Immature natural killer cell (primary cell): Measurements from ENCODE around the gene PLEKHA1. TPM values are rescaled to one million over a fixed set of nuclear protein-coding genes. Genes with fewer than 3 reads are reported as not detected.
A peak's percentile ranks its signal among the peaks of the same experiment; 100 is the strongest.

Source experiments
- DNase-seq, 3 donors: peaks; one replicate each; pipeline ENCODE4 v3.0.0; 2022; ENCODE audit warnings: mixed read lengths in 1 of 3
- H3K27ac Mint-ChIP-seq, 6 donors: one replicate each; pipeline ENCODE4 v1.8.0; 2020; ENCODE audit warnings: mixed read lengths in 6 of 6, mild to moderate bottlenecking in 5 of 6, inconsistent platforms in 4 of 6, moderate library complexity in 3 of 6
- H3K27me3 Mint-ChIP-seq, 3 donors: one replicate each; pipeline ENCODE4 v1.8.0; 2020 to 2021; ENCODE audit warnings: low read depth in 3 of 3, mild to moderate bottlenecking in 3 of 3, mixed read lengths in 3 of 3, moderate library complexity in 3 of 3, inconsistent platforms in 1 of 3
- H3K36me3 Mint-ChIP-seq, 3 donors: one replicate each; pipeline ENCODE4 v1.8.0; 2020; ENCODE audit warnings: mixed read lengths in 3 of 3, inconsistent platforms in 2 of 3, mild to moderate bottlenecking in 2 of 3
- H3K4me1 Mint-ChIP-seq, 2 donors: one replicate each; pipeline ENCODE4 v1.8.0; 2020; ENCODE audit warnings: inconsistent platforms in 2 of 2, mild to moderate bottlenecking in 2 of 2, mixed read lengths in 2 of 2, moderate library complexity in 1 of 2
- H3K4me3 Mint-ChIP-seq, 5 donors: one replicate each; pipeline ENCODE4 v1.8.0; 2020; ENCODE audit warnings: mild to moderate bottlenecking in 5 of 5, mixed read lengths in 5 of 5, inconsistent platforms in 3 of 5, moderate library complexity in 3 of 5
- H3K9me3 Mint-ChIP-seq, 6 donors: one replicate each; pipeline ENCODE4 v1.8.0; 2020; ENCODE audit warnings: mild to moderate bottlenecking in 6 of 6, mixed read lengths in 6 of 6, inconsistent platforms in 4 of 6, moderate library complexity in 3 of 6
- polyA plus RNA-seq, 3 donors: library from polyadenylated mRNA; unstranded; fragments of 300-500 nt; fragmentation: Illumina TruSeq; gene quantifications; one replicate each; pipeline ENCODE4 v1.2.3, GENCODE V29; 2021

Gene PLEKHA1
- polyA plus RNA-seq, 3 donors from 2014 or later = 134 to 142 (median 140) TPM

DNA sequence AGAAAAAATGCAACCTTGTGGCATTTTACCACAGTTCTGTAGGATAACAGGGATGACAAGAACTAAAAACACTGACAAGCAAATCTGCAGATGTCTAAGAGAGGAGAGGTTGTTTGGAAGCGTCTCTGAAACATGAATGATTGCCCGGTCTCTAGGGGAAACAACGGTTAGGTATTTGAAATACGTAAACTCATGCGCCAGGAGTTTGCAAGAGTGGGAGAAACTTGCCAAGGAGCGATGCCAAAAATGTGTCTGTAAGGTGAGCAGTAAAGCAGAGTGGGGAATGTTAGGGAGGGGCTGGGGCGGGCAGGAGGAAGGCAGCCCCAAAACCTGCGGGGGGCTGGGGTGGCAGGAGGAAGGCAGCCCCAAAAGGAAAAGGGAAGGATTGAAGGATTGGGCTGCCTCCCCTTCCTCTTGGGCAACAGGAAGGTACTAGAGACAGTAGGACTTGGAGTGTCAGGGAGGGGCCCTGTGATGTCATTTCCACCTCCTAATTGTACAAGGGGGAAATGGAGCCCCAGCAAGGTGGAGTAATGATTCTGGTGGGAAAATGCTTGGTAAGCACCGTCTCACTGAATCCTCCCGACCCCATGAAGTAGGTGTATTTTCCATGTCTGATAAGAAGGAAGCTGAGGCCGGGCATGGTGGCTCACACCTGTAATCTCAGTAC lies 33.2 kb upstream of the PLEKHA1 start:
- Mint-ChIP-seq H3K9me3 (no peaks in the 10 kb centered on the region), H3K27ac (no peak overlapping the region), H3K27me3 (peaks cover 0 to 7% (median 2%) of the 10 kb centered on the region in 3 donors), H3K36me3 (no peaks in the 10 kb centered on the region), H3K4me1 (peaks cover 3 to 7% of the 10 kb centered on the region in 2 donors), H3K4me3 (no peak overlapping the region)
- no peak for DNase-seq

DNA sequence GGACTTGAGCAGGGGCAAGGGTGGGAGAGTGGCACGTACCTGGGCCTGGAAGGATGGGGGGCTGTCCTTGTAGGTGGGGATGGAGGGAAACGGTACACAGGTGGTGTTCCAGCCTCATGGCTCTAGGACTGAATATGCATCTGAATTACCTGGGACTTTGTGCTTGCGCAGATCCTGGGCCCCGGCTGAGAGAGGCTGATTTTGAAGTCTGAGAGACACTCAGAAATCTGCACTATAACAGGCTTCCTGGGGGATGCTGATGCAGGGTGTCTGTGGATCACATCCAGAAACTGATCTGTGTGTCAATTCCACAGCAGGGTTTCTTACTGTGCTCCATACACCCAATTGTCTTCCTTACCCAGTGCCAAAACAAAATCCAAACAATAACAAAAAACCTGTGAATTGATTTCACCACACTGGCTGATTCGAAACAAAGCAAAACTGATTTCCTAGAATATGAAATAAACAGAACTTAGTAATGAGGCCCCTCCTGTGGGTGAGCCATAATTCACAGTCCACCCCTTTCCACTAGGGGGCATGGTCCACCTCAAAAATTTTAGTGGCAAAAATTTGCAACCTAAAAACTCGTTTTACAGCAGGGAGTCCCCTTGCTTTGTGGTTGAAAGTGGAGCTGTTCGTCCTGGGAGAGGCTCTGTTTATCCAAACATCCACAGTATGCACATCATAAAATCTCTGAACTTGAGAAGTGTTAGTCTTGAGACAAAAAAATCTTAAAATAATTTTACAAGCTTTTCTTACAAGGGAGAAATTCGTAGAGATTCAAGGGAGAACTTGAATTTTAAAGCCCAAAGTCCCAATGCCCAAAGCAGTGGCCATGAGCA lies 32.0 kb upstream of the PLEKHA1 start:
- H3K9me3 Mint-ChIP-seq = no peaks in the 10 kb centered on the region
- H3K27ac Mint-ChIP-seq = no peak overlapping the region
- DNase-seq = peak; percentile 59 to 70 (median 60)
- H3K4me1 Mint-ChIP-seq = peaks cover 3 to 7% of the 10 kb centered on the region in 2 donors
- no peak overlapping the region for H3K4me3 Mint-ChIP-seq
- H3K27me3 Mint-ChIP-seq = peaks cover 0 to 7% (median 2%) of the 10 kb centered on the region in 3 donors
- no peaks in the 10 kb centered on the region for H3K36me3 Mint-ChIP-seq

DNA sequence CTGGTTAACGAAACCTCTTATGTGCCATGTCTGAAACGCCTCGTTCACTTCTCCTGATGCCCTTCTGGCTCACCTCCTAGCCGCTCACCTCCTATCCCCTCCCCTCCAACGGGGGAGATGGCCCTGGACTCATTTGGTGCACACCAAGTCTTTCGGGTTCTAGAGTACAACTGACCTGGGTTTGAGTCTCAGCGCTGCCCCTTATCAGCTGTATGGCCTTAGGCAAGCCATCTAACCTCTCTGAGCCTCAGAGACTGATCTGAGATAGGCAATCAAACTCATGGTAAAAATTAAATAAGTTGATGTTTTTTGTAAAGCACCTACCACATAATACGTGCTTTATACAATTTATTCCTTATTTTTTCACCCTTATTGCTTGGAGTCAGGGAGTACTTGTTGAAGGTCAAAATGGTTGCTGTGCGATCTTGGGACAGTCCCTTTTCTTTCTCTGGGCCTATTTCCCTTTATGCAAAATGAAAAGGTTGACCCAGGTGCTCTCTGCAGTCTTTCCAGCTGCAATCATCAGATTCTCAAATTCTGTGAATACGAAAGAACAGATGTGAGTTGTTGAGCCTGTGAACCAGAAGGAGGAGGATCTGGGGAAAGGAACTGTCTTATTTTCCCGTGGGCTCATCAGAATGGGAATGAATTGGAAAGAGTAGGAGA lies 31.2 kb upstream of the PLEKHA1 start:
- no peak overlapping the region for H3K27ac Mint-ChIP-seq
- no peak for DNase-seq
- no peaks in the 10 kb centered on the region for H3K9me3 Mint-ChIP-seq
- peaks cover 3 to 7% of the 10 kb centered on the region in 2 donors for H3K4me1 Mint-ChIP-seq
- no peak overlapping the region for H3K4me3 Mint-ChIP-seq
- peaks cover 0 to 7% (median 2%) of the 10 kb centered on the region in 3 donors for H3K27me3 Mint-ChIP-seq
- no peaks in the 10 kb centered on the region for H3K36me3 Mint-ChIP-seq

DNA sequence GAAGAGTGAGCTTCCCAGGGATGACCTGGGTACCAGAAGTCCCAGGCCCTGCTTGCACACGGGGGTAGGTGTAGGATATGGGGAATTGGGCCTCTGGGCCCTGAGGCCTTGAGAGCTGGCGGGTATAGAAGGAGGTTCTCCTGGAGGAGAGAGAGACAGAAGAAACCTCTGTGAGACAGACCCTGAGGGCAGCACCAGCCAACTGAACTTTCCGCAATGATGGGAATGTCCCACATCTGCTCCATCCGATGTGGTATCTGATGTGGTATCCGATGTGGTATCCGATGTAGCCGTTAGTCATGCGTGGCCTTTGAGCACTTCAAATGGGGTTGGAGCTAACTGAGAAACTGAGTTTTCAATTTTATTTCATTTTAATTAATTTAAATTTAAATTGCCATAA lies 30.6 kb upstream of the PLEKHA1 start:
- Mint-ChIP-seq H3K27me3 (peaks cover 0 to 7% (median 2%) of the 10 kb centered on the region in 3 donors), H3K4me3 (no peak overlapping the region), H3K9me3 (no peaks in the 10 kb centered on the region), H3K4me1 (peaks cover 3 to 7% of the 10 kb centered on the region in 2 donors), H3K36me3 (no peaks in the 10 kb centered on the region), H3K27ac (no peak overlapping the region)
- no peak for DNase-seq

DNA sequence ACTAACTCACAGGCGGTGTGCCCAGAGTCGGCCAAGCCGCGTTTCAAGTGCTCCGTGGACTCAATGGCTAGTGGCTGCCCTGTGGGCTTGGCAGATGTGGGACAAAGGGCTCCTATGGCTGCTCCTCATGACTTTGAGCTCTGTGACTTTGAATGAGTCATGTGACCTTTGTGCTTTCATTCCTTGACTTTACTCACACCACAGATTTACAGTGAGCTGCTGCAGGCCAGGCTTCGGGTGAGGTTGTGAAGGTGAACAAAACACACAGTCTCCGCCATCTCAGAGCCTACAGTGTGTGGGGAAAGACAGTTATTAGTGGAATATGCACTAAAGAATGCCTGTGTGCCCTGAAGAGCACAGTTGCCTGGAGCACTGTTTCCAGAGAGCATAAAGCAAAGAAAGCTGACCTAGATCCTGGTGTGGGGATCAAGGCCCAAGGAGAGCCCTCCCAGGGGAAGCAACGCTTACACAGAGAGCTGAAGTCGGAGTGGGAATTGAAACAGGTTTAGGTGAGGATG lies 29.7 kb upstream of the PLEKHA1 start:
- peak overlapping the region in 1 of 6 donors; percentile 49 for H3K27ac Mint-ChIP-seq

DNA sequence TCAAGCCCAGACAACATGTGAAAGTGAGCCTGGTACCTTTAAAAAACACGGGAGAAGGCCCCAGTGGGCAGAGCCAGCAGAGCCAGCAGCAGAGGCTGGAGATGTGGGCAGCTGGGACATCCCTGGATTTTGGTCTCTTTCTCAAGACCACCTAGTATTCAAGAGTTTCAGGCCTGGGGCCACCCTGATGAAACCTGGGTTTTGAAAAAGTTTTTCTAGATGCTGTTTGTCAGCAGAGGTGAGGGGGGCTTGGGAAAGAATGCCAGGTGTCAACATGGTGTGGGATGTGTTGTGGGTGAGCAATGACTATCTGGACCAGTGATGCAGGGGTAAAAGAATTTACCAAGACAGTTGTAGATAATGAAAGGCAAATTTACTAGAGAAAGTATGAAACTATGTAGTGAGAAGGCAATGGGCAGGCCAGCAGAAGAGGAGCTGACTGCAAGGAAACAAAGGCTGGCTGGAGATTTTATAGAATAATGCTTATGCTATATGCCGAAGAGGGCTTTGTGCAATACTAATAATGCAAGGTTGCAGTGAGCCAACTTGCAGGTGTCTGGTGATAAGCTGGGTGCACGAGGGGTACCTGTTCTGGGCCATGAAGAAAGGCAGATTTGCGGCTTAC lies 28.1 kb upstream of the PLEKHA1 start:
- Mint-ChIP-seq H3K9me3 (no peaks in the 10 kb centered on the region), H3K27ac (peak overlapping the region in 2 of 6 donors; percentile 25 to 27)

More for the DNA sequence above, 29.7 kb upstream of the PLEKHA1 start:
- Mint-ChIP-seq H3K9me3 (no peaks in the 10 kb centered on the region), H3K4me3 (no peak overlapping the region), H3K4me1 (peaks cover 3 to 7% of the 10 kb centered on the region in 2 donors), H3K36me3 (no peaks in the 10 kb centered on the region), H3K27me3 (peaks cover 0 to 4% (median 2%) of the 10 kb centered on the region in 3 donors)
- DNase-seq = no peak

DNA sequence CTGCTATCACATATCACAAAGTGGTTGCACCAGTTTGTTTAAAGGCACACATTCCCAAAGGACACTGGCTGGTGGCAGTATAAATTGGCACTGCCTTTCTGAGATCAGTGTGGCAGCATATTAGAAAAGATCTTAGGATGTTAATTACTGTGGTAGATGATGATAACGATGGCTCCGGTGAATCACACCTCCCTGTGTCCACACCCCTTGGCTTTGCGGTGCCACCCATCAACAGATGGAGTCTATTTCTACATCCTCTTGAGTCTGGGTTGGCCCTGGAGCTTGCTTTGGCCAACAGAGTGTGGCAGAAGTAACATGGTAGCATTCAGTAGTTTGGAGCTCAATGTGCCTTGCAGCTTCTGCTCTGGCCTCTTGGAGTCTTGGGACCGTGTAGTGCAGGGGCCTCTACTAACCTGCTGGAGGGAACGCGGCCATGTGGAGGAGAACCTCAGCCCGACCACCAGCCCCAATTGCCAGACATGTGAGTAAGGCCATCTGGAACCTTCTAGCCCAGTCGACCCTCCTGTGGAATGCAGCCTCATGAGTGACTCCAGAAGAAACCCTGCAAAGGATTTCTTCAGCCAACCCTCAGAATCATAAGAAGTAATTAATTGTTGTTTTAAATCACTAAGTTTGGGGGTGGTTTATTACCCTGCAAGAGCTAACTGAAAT lies 27.2 kb upstream of the PLEKHA1 start:
- no peaks in the 10 kb centered on the region for H3K9me3 Mint-ChIP-seq
- H3K36me3 Mint-ChIP-seq = no peaks in the 10 kb centered on the region
- DNase-seq = no peak
- peaks cover 0 to 6% (median 2%) of the 10 kb centered on the region in 3 donors for H3K27me3 Mint-ChIP-seq
- peak overlapping the region in 1 of 6 donors; percentile 3 for H3K27ac Mint-ChIP-seq
- H3K4me3 Mint-ChIP-seq = no peak overlapping the region
- peaks cover 3 to 7% of the 10 kb centered on the region in 2 donors for H3K4me1 Mint-ChIP-seq

More for the DNA sequence above, 28.1 kb upstream of the PLEKHA1 start:
- H3K4me1 Mint-ChIP-seq = peaks cover 3 to 7% of the 10 kb centered on the region in 2 donors
- H3K36me3 Mint-ChIP-seq = no peaks in the 10 kb centered on the region
- H3K4me3 Mint-ChIP-seq = no peak overlapping the region
- H3K27me3 Mint-ChIP-seq = peaks cover 0 to 6% (median 2%) of the 10 kb centered on the region in 3 donors
- DNase-seq = no peak

DNA sequence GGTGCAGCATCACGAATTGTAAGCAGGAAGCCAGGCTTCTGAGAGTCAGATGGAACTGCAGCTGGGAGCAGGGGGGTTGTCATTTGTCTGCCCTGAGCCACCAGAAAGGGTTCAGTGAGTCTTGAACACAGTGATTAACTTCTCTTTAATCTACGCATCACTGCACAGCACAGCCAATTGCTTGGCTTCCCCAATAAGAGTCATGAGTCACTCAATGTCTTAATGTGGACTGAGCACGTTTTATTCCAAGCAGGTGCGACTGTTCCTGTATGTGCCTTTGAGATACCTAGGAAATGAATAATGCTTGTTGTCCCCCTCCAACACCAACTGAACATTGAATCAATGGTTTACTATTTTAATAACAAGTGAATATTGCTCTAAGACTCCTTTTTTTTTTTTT lies 26.0 kb upstream of the PLEKHA1 start:
- Mint-ChIP-seq H3K4me1 (no peaks in the 10 kb centered on the region), H3K4me3 (no peak overlapping the region), H3K27me3 (peaks cover 0 to 4% (median 0%) of the 10 kb centered on the region in 3 donors), H3K36me3 (no peaks in the 10 kb centered on the region), H3K27ac (no peak overlapping the region), H3K9me3 (no peaks in the 10 kb centered on the region)
- DNase-seq = no peak

DNA sequence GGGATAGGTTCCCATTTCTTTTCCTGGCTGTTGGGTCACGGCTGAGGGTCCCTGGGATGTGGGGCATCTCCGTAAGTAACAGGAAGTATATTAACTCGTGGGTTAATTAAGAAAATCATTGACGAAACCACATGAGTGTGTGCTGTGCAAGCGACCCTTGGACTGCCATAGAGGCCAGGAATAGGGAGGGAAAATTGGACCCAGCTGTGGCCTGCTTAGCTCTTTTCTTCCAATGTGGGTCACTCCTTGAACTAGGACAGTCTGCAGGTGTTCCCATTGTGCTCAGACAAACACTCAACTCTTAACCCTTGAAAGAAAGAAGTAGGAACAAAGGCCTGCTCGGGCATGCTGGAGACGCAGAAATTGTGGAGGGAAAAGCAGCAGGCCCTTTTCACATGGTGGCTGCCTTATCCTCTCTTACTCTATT lies 25.6 kb upstream of the PLEKHA1 start:
- no peak for DNase-seq
- Mint-ChIP-seq H3K9me3 (no peaks in the 10 kb centered on the region), H3K4me1 (no peaks in the 10 kb centered on the region), H3K4me3 (no peak overlapping the region), H3K27me3 (peaks cover 0 to 6% (median 0%) of the 10 kb centered on the region in 3 donors), H3K36me3 (no peaks in the 10 kb centered on the region), H3K27ac (no peak overlapping the region)

DNA sequence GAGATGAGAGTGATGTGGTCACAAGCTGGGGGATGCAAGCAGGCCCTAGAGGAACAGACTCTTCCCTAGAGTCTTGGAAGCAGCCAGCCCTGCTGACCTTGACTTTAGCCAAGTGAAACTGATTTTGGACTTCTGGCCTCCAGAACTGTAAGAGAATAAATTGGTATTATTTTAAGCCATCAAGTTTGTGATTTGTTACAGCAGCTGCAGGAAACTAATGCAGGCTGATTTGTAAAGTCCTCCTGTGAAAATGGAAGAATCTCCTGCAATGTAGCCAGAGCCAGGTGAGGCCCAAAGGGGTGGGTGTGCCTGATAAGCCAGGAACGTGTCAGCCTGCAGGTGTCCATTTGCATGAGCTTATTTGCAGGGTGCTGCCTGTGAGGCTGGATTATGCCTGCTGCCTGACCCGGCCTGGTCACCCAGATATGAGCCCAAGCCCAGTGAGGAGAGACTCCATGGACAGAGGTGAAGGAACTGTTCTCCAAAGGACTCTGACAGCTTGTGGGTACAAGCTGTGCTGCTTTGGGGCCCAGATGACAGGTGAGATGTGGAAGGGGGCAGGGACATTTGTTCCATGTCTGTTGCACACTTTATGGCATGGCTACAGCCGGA lies 24.6 kb upstream of the PLEKHA1 start:
- Mint-ChIP-seq H3K27me3 (peaks cover 0 to 6% (median 0%) of the 10 kb centered on the region in 3 donors), H3K36me3 (no peaks in the 10 kb centered on the region), H3K27ac (no peak overlapping the region), H3K4me1 (no peaks in the 10 kb centered on the region), H3K4me3 (no peak overlapping the region), H3K9me3 (no peaks in the 10 kb centered on the region)
- DNase-seq = no peak

DNA sequence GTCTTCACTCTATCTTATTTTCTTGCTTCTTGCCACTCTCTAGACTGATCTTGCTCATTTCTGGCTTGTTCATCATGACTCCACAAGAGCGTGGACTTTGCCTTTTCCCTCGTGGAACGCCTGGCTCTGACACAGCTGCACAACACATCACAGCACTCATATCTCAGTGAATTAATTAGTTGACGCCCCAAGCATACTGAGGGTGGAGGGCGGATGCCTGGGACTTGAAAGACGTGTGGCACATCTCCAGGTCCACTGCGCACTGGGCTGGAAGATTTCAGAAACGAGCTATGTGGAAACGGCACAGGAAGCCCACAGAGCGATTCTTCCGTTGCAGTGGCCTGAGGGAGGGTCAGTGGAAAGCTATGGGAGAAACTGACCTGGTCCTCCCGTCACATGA lies 23.6 kb upstream of the PLEKHA1 start:
- no peaks in the 10 kb centered on the region for H3K4me1 Mint-ChIP-seq
- H3K27ac Mint-ChIP-seq = peak overlapping the region in 1 of 6 donors; percentile 51
- no peak for DNase-seq
- H3K4me3 Mint-ChIP-seq = no peak overlapping the region
- peaks cover 0 to 6% (median 2%) of the 10 kb centered on the region in 3 donors for H3K27me3 Mint-ChIP-seq
- no peaks in the 10 kb centered on the region for H3K9me3 Mint-ChIP-seq
- H3K36me3 Mint-ChIP-seq = no peaks in the 10 kb centered on the region

DNA sequence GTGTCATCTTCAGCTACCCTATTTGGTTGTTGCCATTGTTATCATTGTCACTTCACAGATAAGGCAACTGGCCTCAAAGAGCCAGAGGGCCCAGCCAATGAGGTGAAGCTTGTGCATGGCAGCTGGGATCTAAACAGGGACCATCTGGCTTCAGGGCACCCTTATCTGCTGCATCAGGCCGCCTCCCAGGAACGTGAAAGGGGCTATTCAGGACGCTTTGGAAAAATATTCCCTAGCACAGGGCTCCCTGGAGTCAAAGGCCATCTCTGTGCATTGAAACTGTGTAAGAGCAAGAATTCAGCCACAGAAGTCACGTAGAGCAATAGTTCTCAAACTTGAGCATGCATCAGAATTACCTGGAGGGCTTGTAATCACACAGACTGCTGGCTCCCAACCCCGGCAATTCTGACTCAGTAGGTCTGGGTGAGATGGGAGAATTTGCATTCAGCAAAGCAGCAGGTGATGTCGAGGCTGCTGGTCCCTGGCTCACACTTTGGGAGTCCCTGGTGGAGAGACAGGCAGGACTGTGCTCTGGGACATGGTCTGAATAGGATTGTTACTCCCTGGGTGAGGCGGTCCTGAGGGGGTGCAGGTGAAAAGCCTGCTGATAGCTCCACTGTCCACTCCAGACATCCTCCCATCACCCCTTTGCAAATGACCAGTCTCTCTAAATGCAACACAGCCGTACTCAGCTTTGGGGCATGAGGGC lies 21.5 kb upstream of the PLEKHA1 start:
- Mint-ChIP-seq H3K4me3 (no peak overlapping the region), H3K9me3 (peaks cover 0 to under 1% (median 0%) of the 10 kb centered on the region in 6 donors), H3K27me3 (peaks cover 2 to 7% (median 3%) of the 10 kb centered on the region in 3 donors), H3K27ac (no peak overlapping the region), H3K36me3 (peaks cover 0 to under 1% (median 0%) of the 10 kb centered on the region in 3 donors), H3K4me1 (no peaks in the 10 kb centered on the region)
- DNase-seq = no peak
